ENCODE measurements around the gene LRRC56. TPM values are rescaled to one million over a fixed set of nuclear protein-coding genes. Genes with fewer than 3 reads are reported as not detected.

The LRRC56 gene
- total and polyA plus RNA-seq, 11 donors, result 0.07 to 0.35 (median 0.20) TPM; not detected in 2

DNA sequence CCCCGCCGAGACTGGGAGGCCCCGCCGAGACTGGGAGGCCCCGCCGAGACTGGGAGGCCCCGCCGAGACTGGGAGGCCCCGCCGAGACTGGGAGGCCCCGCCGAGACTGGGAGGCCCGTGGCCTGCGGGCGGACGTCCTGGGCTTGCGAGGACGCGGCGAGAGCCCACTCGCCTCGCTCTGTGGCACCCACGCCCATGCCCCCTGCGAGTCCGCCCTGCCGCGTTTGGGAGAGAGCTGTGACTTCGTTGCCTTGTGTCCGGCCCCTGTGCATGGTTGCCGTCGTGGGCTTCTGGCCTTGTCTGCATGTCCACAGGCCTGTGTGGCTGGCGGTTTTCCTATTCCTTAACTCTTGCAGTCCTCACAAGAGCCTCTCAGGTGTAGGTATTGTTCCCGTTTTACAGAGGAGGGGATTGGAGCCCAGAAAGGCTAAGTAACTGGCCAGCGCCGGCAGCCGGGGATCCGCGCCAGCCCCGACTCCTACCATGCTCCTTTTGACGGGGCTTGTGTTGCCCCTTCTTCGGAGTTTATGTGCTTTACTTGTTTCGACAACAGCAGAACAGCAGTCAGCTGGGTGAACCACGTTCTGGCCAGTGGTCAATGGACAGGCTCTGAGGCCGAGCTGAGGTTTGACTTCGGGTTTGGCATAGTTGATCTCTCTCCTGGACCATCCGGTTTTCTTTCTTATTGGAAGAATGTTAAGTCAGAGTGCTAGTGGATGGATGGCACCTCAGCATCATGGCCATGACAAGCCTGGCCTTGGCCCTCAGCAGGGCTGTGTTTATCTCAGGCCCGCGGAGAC is 39.7 kb downstream of the LRRC56 start:
- DNase-seq, result peak in 1 of 5 donors; percentile 71
- intact Hi-C loops (cut with DNase I), result loop anchor here in 2 of 10 donors (5.0 kb wide), 2 partner anchors 35 to 40 kb away; partner anchors contain the start of gene IRF7 (in 1 of the 2)
- 3 to 5% (median 4%) methylated on average over 21 to 46 of the region's 48 CpGs for WGBS, 4 donors

DNA sequence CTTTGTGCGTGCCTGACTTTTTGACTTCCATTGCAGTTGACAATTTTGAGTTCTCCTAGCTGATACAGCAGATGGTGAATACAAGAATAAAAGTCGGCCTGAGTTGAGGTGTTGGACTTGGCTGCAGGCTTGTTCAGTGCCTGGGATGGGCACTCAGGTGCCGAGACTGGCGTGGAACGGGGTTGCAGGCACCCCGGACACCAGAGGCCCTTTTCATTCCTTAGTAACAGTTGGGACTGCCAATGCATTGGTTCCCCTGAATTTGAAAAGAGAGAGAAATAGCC is 40.2 kb downstream of the LRRC56 start:
- Histone ChIP-seq H3K36me3 (peaks cover 0 to 13% (median 8%) of the 10 kb centered on the region in 9 donors), H3K4me1 (peaks cover 20 to 65% (median 51%) of the 10 kb centered on the region in 12 donors), H3K4me3 (peak overlapping the region; percentile 60 to 99 (median 84)), H3K9me3 (no peaks in the 10 kb centered on the region), H3K27me3 (peaks cover 0 to 6% (median 0%) of the 10 kb centered on the region in 9 donors), H3K27ac (peak overlapping the region in 3 of 12 donors; percentile 88 to 92 (median 89))
- intact Hi-C loops (cut with DNase I), result loop anchor here in 2 of 10 donors (5.0 kb wide), 2 partner anchors 35 to 40 kb away; partner anchors contain the start of gene IRF7 (in 1 of the 2)
- no peak for TF ChIP-seq POLR2A (IDR thresholded peaks at IDR 0.05)
- TF ChIP-seq, protein P1, sequence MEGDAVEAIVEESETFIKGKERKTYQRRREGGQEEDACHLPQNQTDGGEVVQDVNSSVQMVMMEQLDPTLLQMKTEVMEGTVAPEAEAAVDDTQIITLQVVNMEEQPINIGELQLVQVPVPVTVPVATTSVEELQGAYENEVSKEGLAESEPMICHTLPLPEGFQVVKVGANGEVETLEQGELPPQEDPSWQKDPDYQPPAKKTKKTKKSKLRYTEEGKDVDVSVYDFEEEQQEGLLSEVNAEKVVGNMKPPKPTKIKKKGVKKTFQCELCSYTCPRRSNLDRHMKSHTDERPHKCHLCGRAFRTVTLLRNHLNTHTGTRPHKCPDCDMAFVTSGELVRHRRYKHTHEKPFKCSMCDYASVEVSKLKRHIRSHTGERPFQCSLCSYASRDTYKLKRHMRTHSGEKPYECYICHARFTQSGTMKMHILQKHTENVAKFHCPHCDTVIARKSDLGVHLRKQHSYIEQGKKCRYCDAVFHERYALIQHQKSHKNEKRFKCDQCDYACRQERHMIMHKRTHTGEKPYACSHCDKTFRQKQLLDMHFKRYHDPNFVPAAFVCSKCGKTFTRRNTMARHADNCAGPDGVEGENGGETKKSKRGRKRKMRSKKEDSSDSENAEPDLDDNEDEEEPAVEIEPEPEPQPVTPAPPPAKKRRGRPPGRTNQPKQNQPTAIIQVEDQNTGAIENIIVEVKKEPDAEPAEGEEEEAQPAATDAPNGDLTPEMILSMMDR (IDR thresholded peaks at IDR 0.05), result no peak
- no peak for ATAC-seq
- no peak for DNase-seq
- WGBS, 4 donors, result 53 to 65% (median 54%) methylated on average over 6 of the region's 6 CpGs

More for the DNA sequence above, 39.7 kb downstream of the LRRC56 start:
- peaks cover 0 to 6% (median 0%) of the 10 kb centered on the region in 9 donors for H3K27me3 ChIP-seq
- peaks cover 20 to 65% (median 51%) of the 10 kb centered on the region in 12 donors for H3K4me1 ChIP-seq
- H3K27ac ChIP-seq, result peak overlapping the region in 11 of 12 donors; percentile 46 to 97 (median 91)
- no peak for ATAC-seq
- H3K9me3 ChIP-seq, result no peaks in the 10 kb centered on the region
- H3K4me3 ChIP-seq, result peak overlapping the region; percentile 60 to 99 (median 84)
- TF ChIP-seq, protein P1 (IDR thresholded peaks at IDR 0.05), result no peak
- TF ChIP-seq POLR2A (IDR thresholded peaks at IDR 0.05), result no peak
- peaks cover 0 to 8% (median 3%) of the 10 kb centered on the region in 9 donors for H3K36me3 ChIP-seq

DNA sequence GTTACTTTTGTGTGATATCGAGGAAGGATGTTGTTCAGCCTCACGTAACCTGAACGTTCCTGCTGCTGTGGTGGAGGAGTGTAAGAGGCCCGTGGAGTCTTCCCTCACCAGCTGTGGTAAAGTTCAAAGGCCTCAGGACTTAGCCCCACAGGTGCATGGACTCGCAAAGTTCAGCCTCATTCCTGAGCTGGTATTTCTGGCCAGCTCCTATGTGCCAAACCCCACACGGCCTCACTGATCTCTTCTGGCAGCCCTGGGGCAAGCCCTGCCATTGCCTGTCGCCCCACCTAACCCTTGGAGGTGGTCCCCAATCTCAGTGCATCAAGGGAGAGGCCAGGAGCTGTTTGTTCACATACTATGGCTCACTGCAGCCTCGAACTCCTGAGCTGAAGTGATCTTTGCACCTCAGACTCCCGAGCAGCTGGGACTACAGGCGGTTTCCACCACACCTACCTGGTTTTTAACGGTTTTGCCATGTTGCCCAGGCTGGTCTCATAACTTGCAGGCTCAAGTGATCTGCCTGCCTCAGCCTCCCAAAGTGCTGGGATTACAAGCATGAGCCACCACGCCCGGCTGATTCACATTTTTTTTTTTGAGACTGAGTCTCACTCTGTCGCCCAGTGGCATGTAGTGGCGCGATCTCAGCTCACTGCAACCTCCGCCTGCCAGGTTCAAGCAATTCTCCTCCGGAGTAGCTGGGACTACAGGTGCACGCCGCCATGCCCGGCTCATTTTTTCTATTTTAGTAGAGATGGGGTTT is 41.1 kb downstream of the LRRC56 start:
- intact Hi-C loops (cut with DNase I), result loop anchor here in 2 of 10 donors (5.0 kb wide), 2 partner anchors 34 to 39 kb away; partner anchors contain the start of gene IRF7 (in 1 of the 2)
- Histone ChIP-seq H3K9me3 (no peaks in the 10 kb centered on the region), H3K4me3 (peak overlapping the region in 7 of 12 donors; percentile 60 to 99 (median 94)), H3K27me3 (peaks cover 0 to 6% (median 0%) of the 10 kb centered on the region in 9 donors), H3K4me1 (peaks cover 20 to 65% (median 51%) of the 10 kb centered on the region in 12 donors), H3K27ac (no peak overlapping the region), H3K36me3 (peaks cover 0 to 22% (median 17%) of the 10 kb centered on the region in 9 donors)
- no peak for TF ChIP-seq POLR2A (IDR thresholded peaks at IDR 0.05)
- TF ChIP-seq, protein P1 (IDR thresholded peaks at IDR 0.05), result no peak
- DNase-seq, result no peak
- 73 to 82% (median 77%) methylated on average over 16 to 21 of the region's 21 CpGs for WGBS, 4 donors
- no peak for ATAC-seq

All from heart left ventricle (tissue), 16 donors.